Fibroblast of the aortic adventitia (primary cell): ENCODE measurements around the gene IL6ST. TPM values are rescaled to one million over a fixed set of nuclear protein-coding genes. Genes with fewer than 3 reads are reported as not detected.

Experiments used
- DNase-seq: peaks from one replicate; pipeline ENCODE4 v3.0.0-alpha.2; 2010; ENCODE audit warnings: low read depth
- H3K4me3 ChIP-seq: 2 replicates; pipeline ENCODE4 v1.5.1; 2011; ENCODE audit warnings: low read depth, mild to moderate bottlenecking, control low read depth, low read length, moderate library complexity
- total RNA-seq: library from RNA; depleted of rRNA; stranded (reverse); fragments of >200 nt; gene quantifications from 2 replicates; pipeline ENCODE4 v1.2.3, GENCODE V29; 2012; ENCODE audit warnings: low replicate concordance
- TF ChIP-seq, protein P1 (sequence below): IDR thresholded peaks from 2 replicates; pipeline ENCODE4 v1.5.1; 2011; ENCODE audit warnings: mild to moderate bottlenecking, low read length, control low read depth, inconsistent platforms; ENCODE audit not compliant: insufficient read depth

The IL6ST gene
- total RNA-seq, 1 donor = 1,116 TPM

DNA sequence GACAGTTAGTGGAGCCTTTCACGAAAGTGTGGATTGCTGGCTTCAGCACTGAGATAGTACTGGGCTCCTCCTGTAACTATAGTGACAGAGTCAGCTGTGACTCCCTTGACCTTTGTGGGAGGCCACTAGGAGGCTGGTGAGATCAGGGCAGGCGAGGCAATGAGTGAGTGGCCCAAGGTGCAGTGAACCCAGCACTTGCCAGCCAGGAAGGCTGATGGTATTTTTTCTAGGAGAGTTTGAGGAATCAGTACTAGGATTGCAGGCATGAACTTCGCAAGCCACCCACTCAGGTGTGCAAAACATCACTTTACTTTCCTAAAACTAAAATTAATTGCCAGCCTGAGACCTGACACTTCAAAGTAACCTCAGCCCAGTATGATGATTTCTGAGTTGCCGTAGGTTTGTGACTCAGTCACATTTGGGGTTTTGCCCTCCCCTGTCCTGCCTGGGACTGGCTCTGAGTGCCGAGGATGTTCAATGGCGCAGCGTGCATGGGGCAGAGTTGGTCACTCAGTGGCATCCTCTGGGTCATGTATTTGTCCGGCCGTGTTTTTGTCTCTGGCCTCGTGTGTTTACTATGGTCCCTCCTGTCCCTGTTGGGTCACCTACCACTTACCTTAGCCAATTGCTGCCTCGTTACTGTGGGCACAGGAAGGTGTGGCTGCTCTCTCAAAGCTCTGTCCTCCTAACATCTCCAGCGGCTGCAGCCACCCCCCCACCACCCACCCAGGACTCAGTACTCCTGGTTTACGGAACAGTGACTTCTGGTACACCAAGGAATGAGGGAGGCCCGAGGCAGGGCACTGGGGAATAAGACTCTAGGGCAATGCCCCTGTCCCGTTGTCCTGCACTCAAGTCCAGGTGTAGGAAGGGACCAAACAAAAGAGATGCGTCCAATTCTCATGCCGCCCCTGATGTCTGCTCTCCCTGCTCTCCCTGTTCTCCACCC is 76.4 kb downstream of the IL6ST start:
- TF ChIP-seq, protein P1, sequence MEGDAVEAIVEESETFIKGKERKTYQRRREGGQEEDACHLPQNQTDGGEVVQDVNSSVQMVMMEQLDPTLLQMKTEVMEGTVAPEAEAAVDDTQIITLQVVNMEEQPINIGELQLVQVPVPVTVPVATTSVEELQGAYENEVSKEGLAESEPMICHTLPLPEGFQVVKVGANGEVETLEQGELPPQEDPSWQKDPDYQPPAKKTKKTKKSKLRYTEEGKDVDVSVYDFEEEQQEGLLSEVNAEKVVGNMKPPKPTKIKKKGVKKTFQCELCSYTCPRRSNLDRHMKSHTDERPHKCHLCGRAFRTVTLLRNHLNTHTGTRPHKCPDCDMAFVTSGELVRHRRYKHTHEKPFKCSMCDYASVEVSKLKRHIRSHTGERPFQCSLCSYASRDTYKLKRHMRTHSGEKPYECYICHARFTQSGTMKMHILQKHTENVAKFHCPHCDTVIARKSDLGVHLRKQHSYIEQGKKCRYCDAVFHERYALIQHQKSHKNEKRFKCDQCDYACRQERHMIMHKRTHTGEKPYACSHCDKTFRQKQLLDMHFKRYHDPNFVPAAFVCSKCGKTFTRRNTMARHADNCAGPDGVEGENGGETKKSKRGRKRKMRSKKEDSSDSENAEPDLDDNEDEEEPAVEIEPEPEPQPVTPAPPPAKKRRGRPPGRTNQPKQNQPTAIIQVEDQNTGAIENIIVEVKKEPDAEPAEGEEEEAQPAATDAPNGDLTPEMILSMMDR = no peak
- no peak for DNase-seq
- no peak overlapping the region for H3K4me3 ChIP-seq

DNA sequence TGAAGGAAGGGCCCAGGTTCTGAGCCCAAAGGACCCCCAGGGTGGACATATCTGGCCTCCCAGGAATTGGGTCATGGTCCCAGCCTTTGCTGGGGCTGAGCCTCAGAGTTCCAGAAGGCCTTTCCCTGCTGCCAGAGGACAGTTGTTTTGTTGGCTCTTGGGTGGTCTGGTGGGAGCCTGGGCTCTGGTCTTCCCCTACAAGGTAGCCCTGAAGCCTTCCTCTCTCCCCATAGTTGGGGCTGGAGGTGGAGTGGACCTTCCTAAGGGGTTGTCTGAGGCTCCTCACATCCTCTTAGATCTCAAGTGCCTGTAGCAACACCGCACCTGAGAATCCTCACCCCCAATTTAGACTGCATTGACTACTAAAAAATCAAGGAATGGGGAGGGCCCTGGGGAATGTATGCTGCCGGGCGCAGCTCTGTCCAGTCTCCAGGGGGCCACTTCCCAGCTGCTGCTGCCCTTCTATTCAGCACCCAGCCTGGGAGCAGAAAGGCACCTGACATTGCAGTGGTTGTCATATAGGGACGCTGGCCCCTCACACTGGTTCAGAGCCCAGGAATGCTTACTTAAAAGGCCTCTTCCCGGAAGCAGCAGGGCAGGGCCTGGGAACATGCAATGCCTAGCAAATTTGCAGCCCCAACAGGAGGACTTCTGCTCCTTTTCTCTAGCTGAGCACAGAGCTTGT is 77.2 kb downstream of the IL6ST start:
- H3K4me3 ChIP-seq = no peak overlapping the region
- TF ChIP-seq, protein P1 = no peak
- DNase-seq = no peak

GRCh38 chr5:55916986-55917385 is 77.8 kb downstream of the IL6ST start:
- TF ChIP-seq, protein P1 = no peak
- H3K4me3 ChIP-seq = no peak overlapping the region
- no peak for DNase-seq

DNA sequence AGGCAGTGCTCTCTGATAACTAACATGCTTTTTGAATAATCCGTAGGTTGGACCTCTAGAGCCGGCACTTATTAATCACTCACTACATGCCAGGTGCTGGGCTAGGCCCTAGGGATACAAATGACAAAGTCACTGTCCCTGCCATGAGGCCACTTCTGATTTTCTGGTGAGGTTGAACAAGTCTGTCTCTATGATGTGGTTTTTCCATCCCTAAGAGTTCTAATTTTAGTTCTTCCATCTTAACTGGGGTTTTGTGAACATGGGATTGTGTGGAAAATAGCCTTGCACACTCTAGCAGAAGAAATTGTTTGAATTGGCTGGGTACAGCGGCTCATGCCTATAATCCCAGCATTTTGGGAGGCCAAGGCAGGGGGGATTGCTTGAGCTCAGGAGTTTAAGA is 79.0 kb downstream of the IL6ST start:
- TF ChIP-seq, protein P1 = no peak

GRCh38 chr5:55914971-55915370 is 79.8 kb downstream of the IL6ST start:
- DNase-seq = no peak
- TF ChIP-seq, protein P1 = no peak
- no peak overlapping the region for H3K4me3 ChIP-seq

More for the DNA sequence above, 79.0 kb downstream of the IL6ST start:
- no peak overlapping the region for H3K4me3 ChIP-seq
- no peak for DNase-seq

- TF ChIP-seq, protein P1 = no peak
- H3K4me3 ChIP-seq = no peak overlapping the region
- no peak for DNase-seq
Measured at GRCh38 chr5:55913466-55914413, 81.0 kb downstream of the IL6ST start.
